Measurements from ENCODE around the gene LDB3. TPM values are rescaled to one million over a fixed set of nuclear protein-coding genes. Genes with fewer than 3 reads are reported as not detected.
A peak's percentile ranks its signal among the peaks of the same experiment; 100 is the strongest.

Gene LDB3
- polyA plus RNA-seq, 3 donors, result 1.2 to 1.4 (median 1.2) TPM

DNA sequence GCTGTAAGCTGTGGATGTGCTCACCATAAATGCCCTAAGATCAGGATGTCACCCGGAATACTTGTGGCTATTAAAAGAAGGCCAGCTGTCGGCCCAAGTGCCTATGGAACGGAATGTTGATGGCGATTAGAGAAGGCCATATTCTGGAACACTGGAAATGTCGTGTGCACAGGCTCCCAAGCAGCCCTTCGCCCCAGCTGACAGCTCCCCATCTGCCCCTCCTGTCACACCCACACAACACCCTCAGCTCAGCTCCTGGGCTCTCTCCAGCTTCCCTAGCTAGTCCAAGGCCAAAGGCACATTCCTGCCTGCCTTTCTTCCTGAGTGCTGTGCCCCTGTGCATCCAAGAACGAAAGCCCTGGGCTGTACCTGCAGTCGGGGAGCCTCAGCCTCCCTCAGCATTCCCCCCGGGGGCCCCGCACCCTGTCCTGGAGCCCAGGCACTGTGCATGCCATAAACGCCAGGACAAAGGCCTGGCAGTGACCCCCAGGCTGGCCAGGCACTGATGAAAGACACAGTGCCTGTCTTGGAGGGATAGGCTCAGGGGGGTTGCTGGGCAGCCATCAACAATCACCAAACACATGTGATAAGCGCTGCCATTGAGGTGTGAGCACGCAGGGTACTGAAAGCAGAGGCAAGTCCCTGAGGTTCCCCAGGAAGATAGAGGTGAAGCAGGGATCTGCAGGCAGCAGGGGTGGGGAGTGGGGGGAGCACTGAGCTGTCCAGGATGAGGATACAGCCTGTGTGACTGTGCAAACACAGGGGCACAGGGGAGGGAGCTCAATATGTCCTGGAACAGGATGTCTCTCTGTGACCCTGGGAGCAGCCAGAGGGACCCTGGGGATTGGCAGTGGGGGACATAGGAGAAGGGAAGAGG, 3.7 kb upstream of the LDB3 start:
- no peak for DNase-seq

DNA sequence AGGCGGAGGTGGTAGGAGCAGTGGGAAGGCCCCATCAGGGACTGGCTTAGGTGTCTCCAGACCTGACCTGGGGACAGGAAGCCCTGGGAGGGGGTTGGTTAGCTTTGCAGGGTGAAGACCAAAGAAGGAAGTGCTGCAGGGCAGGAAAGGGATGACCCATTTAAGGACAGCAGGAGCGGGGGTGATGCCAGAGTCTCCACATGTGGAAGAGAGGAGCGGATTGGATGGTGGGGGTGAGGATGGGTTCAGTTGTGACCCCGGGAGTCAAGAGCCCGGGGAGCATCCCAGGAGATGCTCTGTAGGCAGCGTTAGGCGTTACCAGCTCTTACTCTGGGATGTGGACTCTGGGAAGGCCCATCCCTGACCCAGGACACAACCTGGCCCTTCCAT, 3.1 kb upstream of the LDB3 start:
- no peak for DNase-seq

DNA sequence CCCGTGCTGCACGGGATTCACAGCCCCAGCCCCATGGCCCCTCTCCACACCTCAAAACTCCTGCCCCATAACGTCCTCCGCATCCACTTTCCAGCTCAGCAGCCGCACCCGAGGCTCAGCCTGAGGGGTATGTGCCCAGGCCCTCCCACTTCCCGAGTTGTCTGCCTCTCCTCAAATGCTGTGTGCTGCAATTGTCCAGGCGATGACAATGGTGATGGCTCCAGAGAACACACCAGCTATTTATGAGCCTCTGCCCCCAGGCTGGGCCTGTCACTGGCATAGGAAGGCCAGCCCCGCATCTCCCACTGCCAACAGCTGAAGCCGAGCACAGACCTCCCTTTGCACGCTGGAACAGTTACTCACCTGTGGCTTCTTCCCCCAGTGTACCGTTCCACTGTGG, 2.4 kb upstream of the LDB3 start:
- DNase-seq, result no peak

DNA sequence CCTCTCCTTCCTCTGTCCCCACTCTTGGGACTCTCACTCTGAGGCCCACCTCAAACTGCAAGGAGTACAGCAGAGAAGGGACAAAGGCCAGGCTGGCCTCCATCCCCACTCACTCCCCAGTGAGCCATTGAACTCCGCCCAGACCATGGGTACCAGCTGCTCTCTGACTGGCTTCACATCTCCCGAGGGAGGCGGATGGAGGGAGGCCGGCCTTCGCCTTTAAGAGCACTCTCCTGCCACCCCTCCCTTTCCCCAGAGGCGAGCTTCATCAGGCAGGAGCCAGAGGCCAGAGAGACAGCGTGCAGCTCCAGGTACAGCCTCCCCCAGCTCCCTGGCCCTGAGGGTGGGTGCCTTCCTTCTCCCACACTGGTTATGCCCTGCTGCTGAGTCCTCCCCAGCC, 1.8 kb upstream of the LDB3 start:
- DNase-seq, result no peak

DNA sequence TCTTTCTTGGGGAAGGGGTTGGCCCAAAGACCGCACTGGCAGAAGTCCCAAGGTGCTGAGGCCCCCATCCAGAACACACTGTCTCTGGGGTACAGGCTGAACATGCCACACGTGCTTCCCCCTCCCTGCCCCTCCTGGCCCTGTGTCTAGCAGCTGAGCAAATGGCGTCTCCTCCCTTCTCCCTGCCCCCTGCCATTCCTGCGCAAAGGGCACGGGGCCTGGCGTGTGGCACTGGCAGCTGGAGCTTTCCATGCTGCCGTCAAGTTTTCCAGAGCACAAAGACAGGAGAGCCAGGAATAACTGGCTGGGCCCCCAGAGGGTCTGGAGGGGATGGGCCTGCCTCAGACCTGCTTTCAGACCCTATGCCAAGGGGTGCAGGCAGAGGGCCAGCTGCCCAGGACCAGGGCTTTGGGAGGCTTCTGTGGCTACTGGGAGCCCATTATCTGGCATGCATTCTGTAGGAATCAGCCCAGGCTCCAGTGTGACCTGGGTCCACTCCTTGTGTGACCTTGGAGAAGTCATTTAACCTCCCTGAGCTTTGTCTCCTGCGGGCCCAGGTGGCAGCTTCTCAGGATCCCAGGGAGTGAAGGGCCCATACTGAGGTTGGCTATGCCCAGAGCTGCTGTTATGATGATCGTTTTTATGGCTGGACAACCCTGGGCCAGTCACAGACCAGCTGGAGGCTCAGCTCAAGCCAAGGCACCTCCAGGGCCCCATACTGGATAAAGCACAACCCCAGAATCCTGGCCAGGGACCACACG, 710 bp upstream of the LDB3 start:
- DNase-seq, result no peak

DNA sequence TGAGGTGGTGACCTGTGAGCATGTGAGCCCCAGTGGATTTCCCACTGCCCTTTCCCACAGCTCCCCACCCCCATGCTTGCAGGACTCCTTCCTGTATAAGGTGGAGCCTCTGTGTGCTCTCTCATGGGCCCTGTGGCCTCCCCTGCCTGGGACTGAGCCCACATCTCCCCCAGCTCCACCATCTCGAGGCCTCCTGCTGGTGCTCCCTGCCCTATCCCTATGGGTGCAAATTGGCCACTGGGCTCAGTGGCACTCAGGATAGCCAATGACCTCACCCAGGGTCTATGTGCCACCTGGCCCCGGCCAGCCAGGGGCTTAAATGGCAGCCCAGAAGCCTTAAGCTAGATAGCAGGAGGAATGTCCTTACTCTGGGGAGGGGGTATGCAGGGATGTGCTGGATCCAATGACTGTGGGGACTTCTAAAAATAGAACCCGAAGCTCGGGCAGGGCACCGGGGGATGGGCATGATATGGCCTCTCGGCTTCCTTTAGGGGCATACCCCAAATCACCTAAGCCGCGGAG, 2.0 kb downstream of the LDB3 start:
- no peak for DNase-seq

DNA sequence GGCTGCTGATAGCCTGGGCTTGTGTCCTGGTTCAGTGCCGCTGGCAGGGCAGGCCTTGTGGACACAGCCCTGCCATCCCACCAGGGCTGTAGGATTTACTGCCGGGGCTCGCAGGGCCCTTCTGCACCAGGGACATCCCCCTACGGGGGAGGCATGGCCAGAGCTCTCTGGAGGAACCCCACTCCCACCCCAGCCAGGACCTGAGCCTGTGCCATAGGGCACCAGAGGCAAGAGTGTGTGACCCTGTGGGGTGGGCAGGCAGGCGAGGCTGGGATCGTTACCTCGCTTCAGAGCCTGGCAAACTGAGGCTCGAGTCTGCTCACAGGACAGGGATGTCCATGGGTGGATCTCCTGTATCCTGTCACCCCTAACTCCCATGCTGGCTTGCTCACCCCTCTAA, 2.6 kb downstream of the LDB3 start:
- no peak for DNase-seq

DNA sequence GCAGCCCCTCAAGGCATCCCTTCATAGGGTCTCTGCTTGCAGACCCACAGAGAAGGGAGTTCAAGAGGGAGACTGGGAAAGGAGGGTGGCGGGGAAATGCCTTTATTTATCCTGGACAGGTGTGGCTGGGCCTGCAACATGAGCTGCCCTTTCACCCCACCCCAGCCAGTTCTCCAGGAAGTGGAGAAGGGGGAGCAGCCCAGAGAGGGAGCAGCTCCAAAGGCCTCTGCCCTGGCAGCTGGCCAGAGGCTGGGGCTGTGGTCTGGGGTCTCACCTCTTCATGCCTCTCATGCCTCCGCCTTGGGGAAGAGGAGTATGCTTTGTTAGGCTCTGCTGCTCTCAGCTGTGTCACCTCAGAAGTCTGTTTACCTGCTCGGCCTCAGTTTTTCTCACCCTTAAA, 3.1 kb downstream of the LDB3 start:
- no peak for DNase-seq

DNA sequence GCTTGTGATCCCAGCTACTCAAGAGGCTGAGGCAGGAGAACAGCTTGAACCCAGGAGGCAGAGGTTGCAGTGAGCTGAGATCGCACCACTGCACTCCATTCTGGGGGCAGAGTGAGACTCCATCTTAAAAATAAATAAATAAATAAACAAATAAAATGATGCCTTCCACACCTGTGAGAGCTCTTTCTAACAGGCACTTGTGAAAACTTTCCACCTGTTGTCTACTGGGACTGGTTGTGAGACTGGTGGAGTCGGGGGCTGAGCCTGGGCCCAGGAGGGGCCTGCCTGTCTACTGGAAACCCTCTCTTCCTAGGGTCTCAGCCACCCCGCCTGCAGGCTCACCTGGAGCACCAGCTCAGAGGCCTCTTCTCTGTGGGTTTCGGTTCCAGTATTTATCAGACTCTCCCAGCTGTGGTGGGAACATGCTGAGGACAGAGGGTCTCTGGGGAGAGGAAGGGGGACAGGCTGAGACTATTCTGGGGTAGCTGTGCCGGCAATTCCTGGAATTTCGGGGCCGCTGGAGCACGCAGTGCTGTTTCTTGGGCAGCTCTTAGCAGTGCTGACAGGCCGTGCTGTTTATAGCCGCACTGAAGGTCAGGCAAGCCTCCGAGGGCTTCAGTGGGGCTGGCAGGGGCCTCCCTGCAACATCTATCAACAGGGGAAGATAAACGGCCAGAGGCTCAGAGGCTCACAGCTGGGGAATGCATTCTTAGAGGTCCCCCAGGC, 3.8 kb downstream of the LDB3 start:
- peak; percentile 68 for DNase-seq

DNA sequence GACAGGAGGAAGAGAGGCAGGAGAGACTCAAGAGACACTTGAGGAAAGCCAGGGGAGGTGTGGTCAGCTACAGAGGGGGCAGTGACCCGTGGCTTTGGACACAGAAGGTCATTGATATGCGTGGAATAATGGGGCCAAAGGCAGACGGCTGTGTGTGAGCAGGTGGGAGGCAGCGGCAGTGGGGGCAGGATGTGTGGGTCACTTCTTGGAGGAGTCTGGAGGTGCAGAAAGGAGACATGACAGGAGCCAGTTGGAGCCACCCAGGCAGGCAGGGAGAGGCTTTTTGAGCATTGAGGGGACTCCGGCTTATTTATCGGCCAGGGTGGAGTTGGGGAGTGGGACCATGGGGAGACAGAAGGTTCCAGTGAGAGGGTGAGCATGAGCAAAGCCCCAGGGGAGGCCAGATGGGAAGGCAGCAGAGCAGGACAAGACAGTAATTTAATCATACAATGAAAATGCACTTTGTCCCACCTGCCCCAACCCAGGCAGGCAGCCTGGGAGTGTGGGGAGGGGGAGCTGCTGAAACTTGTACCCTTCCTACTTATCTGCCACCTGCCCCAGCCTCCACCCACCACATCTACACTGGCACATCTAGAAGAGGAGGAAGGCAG, 5.0 kb downstream of the LDB3 start:
- DNase-seq, result no peak

DNA sequence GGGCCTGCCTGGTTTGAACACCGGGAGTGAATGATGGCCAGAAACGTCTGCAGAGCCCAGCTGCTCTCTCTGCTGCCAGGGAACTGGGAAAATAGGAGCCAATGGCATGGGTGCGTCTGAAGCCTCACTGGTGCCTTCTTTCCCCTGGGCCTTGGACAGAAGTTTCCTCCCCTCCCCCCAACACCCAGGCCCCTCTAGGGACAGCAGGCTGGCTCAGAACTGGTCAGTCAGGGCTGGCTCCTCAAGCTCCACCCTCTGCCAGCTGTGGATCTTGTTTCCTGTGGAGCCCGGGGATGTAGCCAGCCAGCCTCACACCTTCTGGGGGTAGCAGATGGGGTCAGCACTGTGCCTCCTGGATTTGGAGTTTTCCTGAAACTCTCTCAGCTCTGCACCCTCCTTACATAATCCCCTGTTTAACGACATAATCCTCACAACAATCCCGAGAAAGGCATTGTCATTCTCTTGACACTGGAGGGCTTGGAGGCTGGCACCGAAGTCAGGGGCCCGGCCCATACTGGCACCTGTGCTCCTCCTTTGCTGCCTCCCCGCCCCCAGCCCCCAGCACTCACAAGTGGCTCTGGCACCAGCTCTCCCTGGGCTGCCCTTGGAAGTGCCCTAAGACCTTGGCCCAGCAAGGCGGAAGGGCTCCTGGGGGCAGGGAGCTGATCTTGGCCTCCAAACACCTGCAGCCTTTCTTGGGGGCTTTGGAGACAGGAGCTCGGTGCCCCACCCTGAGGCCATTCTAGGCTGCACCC, 5.7 kb downstream of the LDB3 start:
- no peak for DNase-seq

DNA sequence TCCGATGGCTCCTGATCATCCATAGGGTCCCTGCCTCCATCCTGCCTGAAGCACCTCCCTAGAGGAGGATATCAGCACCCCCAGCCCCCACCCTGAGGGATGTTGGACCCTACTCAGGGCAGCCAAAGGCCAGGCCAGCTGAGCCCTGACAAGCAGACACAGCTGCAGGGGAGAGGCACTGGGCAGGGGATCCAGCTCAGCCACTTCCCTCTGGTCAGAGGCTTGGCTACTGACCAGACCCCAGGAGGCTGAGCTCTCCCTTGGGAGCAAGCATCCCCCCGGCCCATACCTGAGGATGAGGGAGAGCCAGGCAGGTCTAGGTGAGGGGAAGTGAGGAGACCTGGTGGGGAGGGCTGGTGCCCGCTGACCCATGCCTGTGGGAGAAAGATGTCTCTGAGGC, 6.6 kb downstream of the LDB3 start:
- DNase-seq, result no peak

DNA sequence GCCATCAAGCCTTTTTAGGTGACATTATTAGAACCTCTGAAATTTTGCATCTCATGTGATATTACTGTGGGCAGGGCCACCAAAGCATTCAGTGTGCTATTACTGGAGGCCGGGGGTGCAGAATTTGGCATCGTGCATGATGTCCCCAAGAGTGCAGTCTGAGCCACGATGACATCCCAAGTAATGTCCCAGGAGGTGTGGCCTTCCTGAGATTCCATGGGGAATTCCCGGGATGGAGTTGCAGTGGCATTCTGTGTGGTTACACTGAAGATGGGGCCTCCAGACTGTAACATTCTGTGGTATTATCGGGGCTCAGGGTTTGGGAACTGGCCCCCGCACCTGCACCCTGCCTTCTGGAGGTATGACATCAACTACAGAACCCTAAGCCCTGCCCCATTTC, 9.1 kb downstream of the LDB3 start:
- DNase-seq, result no peak

DNA sequence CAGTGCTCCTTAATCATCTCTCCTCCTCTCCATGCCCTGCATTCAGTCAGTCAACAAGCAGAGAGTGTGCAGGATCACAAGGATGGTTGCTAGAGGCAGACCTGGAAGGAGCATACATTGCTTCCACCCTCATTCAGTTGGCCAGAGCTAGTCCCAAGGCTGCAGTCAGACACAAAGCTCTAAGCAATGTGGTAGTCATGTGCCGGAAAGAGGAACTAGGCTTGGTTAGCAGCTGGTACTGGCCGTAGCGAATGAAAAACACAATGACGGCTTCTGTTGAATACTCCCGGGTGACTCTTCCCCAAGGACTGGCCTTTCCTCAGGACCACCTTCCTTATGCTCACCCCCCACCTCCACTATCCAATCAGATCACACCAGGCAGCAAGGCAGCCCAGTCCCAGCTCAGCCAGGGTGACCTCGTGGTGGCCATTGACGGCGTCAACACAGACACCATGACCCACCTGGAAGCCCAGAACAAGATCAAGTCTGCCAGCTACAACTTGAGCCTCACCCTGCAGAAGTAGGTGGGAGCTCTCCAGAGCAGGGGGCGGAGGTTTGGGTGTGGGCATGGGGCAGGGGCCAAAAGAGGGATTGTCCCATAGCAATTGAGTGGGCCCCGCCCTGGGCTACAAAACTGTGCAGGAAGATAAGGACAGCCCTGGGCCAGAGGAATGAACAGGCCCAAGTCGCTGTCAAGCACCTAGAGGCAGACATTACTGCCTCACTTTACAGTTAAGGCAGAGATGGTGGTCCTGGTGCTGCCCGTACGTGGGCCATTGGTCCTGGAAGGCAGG, 10.9 kb downstream of the LDB3 start:
- DNase-seq, result no peak

DNA sequence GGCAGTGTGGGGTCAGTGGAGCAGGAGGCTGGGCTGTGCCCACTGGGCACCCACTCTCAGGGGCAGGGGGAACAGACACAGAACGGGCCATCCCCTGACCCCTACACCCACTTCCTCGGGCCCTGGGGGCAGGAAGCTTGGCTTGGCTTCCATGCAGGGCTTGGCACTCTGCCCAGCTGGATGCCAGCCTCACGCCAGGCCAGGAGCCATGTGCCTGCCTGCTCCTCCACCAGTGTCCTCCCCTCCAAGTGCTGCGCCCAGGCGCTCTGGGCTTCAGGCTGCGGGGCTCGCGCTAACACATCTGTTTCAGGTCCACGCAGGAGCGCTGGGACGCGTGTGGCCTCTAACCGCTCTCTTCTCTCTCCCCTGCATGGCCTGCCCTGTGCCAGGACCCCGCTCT, 12.7 kb downstream of the LDB3 start:
- no peak for DNase-seq

DNA sequence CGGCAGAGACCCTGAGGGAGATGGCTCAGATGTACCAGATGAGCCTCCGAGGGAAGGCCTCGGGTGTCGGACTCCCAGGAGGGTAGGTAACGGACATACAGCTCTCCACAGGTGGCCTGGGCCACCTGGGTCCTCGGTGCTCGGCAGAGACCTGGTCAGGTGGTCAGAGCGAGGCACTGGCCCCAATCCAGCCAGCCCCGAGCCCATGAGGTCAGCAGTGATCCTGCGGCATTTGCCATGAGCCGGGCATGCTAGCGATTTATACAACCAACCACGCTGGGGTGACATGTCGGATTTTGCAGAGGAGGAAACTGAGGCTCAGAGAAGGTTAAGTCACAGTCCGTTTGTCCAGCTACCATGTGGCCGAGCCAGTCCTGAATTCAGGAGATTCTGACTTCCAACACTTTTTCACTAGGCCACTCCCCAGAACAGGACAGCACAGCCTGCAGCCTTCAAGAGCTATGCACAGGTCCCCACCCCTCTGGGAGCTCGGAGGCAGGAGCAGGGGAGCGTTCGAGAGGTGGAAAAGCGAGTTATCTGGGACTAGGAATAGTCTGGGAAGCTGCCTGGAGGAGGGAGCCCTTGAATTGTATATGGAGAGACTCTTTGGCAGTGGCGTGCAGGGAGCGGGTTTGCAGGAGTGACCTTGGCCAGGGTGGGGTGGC, 13.5 kb downstream of the LDB3 start:
- no peak for DNase-seq

DNA sequence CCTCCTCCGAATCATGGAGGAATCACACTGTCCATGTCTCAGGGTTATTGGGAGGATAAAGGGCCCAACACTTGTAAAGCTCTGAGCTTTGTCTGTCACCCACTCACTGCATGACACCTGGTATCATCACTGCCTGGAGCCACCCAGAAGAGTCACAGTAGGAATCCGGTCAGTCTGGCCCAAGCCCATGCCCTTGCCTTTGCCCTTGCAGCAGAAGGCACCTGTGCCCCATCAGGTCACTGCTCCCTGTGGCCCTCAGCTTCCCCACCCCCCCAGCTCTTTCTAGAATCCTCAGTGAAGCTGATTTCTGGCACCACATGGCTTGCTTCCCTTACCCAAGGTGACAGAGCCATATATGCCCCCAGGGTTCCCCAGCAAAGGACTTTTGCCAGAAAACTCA, 14.4 kb downstream of the LDB3 start:
- DNase-seq, result no peak

DNA sequence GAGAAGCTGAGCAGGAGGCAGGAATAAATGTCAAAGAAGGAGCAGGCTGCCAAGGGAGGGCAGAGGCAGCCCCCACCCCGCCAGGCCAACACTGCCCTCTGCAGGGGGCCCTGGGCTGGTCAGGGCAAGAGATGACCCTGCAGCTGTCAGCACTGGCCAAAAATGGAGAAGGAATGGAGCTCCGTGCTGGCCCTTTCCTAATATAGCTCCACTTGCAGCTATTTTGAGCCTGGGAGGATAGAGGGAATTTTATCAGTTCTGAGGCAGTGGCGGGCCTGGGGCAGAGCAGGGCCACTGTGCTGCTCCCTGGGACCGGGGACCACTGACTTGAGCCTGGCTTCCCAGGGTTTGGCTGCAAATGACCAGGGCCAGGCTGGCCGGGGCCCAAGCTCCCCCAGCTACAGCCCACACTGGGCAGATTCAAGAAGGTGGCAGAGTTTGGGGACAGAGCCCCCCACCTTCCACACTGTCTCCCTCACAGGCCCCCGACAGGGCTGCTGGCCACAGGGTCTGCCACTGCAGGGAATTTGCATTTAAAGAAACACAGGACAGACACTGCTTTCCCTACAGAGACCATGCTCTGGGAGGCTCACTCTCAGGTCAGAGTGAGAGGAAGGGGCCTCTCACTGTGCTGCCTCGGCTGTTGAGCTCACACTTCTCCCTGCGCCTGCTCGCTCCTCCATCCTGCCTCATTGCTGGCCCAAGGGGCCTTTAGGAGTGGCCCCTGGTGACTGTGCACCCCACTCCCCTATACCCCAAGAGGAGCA, 16.2 kb downstream of the LDB3 start:
- DNase-seq, result no peak

DNA sequence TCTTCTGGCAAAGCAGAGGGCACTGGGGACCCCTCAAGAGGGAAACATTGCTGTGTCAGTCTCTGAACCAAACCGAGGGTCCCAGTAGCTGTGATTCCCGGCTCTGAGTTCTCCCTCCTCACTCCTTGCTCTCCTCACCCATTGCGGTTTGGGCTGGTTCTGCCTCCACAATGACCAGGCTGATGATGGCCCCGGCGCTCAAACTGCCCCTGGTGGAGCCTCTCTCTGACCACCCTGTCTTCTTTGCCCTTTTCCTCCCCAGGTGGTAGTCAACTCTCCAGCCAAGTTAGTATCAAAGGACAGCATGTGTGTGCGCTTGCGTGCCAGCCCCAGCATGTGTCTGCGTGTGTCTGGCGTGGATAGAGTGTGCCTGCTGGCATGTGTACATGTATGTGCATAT, 17.1 kb downstream of the LDB3 start:
- DNase-seq, result no peak
